Measurements from ENCODE around the gene PHF19.

PHF19 gene

GRCh38 chr9:120891245-120891883 lies 14.4 kb upstream of the PHF19 start:
- no peak for DNase-seq

- DNase-seq = no peak
Observed at GRCh38 chr9:120890320-120891244, 13.6 kb upstream of the PHF19 start.

GRCh38 chr9:120889606-120890271 lies 12.8 kb upstream of the PHF19 start:
- no peak for DNase-seq

- no peak for DNase-seq
Observed at GRCh38 chr9:120888626-120889025, 11.6 kb upstream of the PHF19 start.

- no peak for DNase-seq
Observed at GRCh38 chr9:120886490-120886967, 9.5 kb upstream of the PHF19 start.

GRCh38 chr9:120885958-120886357 lies 9.0 kb upstream of the PHF19 start:
- DNase-seq = no peak

- no peak for DNase-seq
Observed at GRCh38 chr9:120885457-120885856, 8.5 kb upstream of the PHF19 start.

GRCh38 chr9:120883608-120883996 lies 6.6 kb upstream of the PHF19 start:
- DNase-seq = no peak

GRCh38 chr9:120882935-120883607 lies 6.1 kb upstream of the PHF19 start:
- no peak for DNase-seq

GRCh38 chr9:120879446-120879845 lies 2.5 kb upstream of the PHF19 start:
- no peak for DNase-seq

GRCh38 chr9:120878188-120879130 lies 1.5 kb upstream of the PHF19 start:
- DNase-seq = peak; percentile 16

- peak; percentile 60 for DNase-seq
Observed at GRCh38 chr9:120877276-120878034, 467 bp upstream of the PHF19 start.

GRCh38 chr9:120875954-120876841 lies 790 bp downstream of the PHF19 start:
- peak; percentile 44 for DNase-seq

- no peak for DNase-seq
Observed at GRCh38 chr9:120875643-120875953, 1.4 kb downstream of the PHF19 start.

- no peak for DNase-seq
Observed at GRCh38 chr9:120875195-120875565, 1.8 kb downstream of the PHF19 start.

GRCh38 chr9:120874226-120875194 lies 2.5 kb downstream of the PHF19 start:
- no peak for DNase-seq

- no peak for DNase-seq
Observed at GRCh38 chr9:120873512-120873911, 3.5 kb downstream of the PHF19 start.

GRCh38 chr9:120872791-120873502 lies 4.0 kb downstream of the PHF19 start:
- DNase-seq = no peak

Measured in NCI-H2227 treated with DMSO at 0.1 percent for 48 hours (cell line).